ENCODE measurements around the gene CEP20. TPM values are rescaled to one million over a fixed set of nuclear protein-coding genes. Genes with fewer than 3 reads are reported as not detected.
A peak's percentile ranks its signal among the peaks of the same experiment; 100 is the strongest.

Gene CEP20
- total RNA-seq, 1 experiment from 2014 or later: 36.9 TPM

DNA sequence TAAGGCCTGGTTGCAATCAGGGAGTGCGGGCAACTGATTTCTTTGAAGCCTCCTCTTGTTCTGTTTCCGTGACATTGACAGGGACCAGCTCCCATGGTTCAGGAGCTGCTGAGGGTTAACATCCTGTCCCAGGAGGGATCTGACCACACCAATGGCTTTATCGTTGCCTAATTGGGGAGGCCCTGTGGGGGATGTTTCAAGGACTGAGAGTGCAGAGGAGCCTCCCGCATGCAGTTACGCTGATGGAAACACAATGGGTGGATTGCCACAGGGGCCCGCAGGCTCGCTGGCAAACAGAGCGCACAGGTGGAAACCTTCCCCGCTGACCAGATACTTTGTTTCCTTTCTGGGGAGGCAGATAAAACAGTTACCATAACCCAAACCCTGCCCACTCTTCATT lies 37.2 kb upstream of the CEP20 start:
- TF ChIP-seq, protein P1, sequence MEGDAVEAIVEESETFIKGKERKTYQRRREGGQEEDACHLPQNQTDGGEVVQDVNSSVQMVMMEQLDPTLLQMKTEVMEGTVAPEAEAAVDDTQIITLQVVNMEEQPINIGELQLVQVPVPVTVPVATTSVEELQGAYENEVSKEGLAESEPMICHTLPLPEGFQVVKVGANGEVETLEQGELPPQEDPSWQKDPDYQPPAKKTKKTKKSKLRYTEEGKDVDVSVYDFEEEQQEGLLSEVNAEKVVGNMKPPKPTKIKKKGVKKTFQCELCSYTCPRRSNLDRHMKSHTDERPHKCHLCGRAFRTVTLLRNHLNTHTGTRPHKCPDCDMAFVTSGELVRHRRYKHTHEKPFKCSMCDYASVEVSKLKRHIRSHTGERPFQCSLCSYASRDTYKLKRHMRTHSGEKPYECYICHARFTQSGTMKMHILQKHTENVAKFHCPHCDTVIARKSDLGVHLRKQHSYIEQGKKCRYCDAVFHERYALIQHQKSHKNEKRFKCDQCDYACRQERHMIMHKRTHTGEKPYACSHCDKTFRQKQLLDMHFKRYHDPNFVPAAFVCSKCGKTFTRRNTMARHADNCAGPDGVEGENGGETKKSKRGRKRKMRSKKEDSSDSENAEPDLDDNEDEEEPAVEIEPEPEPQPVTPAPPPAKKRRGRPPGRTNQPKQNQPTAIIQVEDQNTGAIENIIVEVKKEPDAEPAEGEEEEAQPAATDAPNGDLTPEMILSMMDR (conservative IDR thresholded peaks at IDR 0.05): no peak
- H3K23ac ChIP-seq (ENCODE audit: insufficient read length, low read depth, low read length): no peak overlapping the region
- H3K79me2 ChIP-seq (ENCODE audit: insufficient read depth, low read length): no peaks in the 10 kb centered on the region
- no peak overlapping the region for H3K27ac ChIP-seq (ENCODE audit: insufficient read length, low read depth, low read length)
- WGBS (ENCODE audit: extremely low coverage, insufficient read length, low lambda C conversion rate): no CpG with 5 or more reads among the region's 9 CpGs
- no peak overlapping the region for H3K4ac ChIP-seq (ENCODE audit: low read depth, low read length)
- no peaks in the 10 kb centered on the region for H3K36me3 Mint-ChIP-seq (ENCODE audit: insufficient read depth in 1 of 3, low read depth in 3 of 3)
- no peaks in the 10 kb centered on the region for H3K23me2 ChIP-seq (ENCODE audit: insufficient read length, low read depth, low read length, poor library complexity, severe bottlenecking)
- H3K79me1 ChIP-seq (ENCODE audit: insufficient read depth, low read depth, low read length, poor library complexity, severe bottlenecking): no peaks in the 10 kb centered on the region
- H2BK20ac ChIP-seq (ENCODE audit: low read depth, low read length, poor library complexity, severe bottlenecking): no peak overlapping the region
- no peaks in the 10 kb centered on the region for H3K9me3 ChIP-seq (ENCODE audit: control insufficient read depth, low read depth, low read length)
- no peaks in the 10 kb centered on the region for H3K27me3 ChIP-seq (ENCODE audit: insufficient read depth, low read length)
- no peaks in the 10 kb centered on the region for H4K20me1 ChIP-seq (ENCODE audit: control insufficient read depth, insufficient read depth, insufficient read length)
- peak overlapping the region in 1 of 3 experiments; percentile 46; a peak in 1 of 7 replicates for H3K27ac Mint-ChIP-seq
- DNase-seq: no peak
- no peak overlapping the region for H3K56ac ChIP-seq (ENCODE audit: insufficient read length, low read depth, low read length)
- no peak overlapping the region for H2AFZ ChIP-seq (ENCODE audit: low read length)
- no peak overlapping the region for H3T11ph ChIP-seq (ENCODE audit: low read length)
- no peak overlapping the region for H2BK12ac ChIP-seq (ENCODE audit: insufficient read length, low read depth, low read length)
- no peak overlapping the region for H2BK120ac ChIP-seq (ENCODE audit: low read depth, low read length, poor library complexity, severe bottlenecking)
- no peaks in the 10 kb centered on the region for H3K9me3 Mint-ChIP-seq
- H4K5ac ChIP-seq (ENCODE audit: insufficient read length, low read depth, low read length): no peak overlapping the region
- H3K9ac ChIP-seq (ENCODE audit: extremely low read depth, insufficient read length, low read length): no peak overlapping the region
- no peak overlapping the region for H4K91ac ChIP-seq (ENCODE audit: insufficient read length, low read depth, low read length)
- H2BK5ac ChIP-seq (ENCODE audit: insufficient read length, low read length): no peak overlapping the region
- H2AK5ac ChIP-seq (ENCODE audit: insufficient read length, low read length): no peak overlapping the region
- H4K8ac ChIP-seq (replicated peaks; ENCODE audit: insufficient read length, low read depth, low read length): no peak overlapping the region
- H3K18ac ChIP-seq (ENCODE audit: insufficient read length, low read depth, low read length): no peak overlapping the region
- peaks cover 5 to 9% of the 10 kb centered on the region in 2 experiments for H3K4me1 Mint-ChIP-seq
- no peak overlapping the region for H3K4me2 ChIP-seq (ENCODE audit: insufficient read depth, insufficient read length, low read length)
- no peaks in the 10 kb centered on the region for H3K27me3 Mint-ChIP-seq (ENCODE audit: low read depth)
- no peaks in the 10 kb centered on the region for H3K4me1 ChIP-seq (ENCODE audit: insufficient read depth, low read length)
- no peak overlapping the region for H2BK15ac ChIP-seq (ENCODE audit: low read depth, low read length)
- H3K4me3 Mint-ChIP-seq: no peak overlapping the region
- H3K14ac ChIP-seq (ENCODE audit: insufficient read depth, low read length): no peak overlapping the region
